CD4-positive, alpha-beta T cell treated with Interferon alpha-2 for 1 hour (primary cell): Measurements from ENCODE around the gene IRF2BP2.
"Not testable (repeated sequence)": the region's sequence is repeated elsewhere in the genome, so short reads cannot be mapped to it uniquely, and the experiment has no call there.

ENCODE experiments used
- DNase-seq, 2 donors: peaks; one replicate each; pipeline ENCODE4 v3.0.0-alpha.2; 2020 to 2022

IRF2BP2 gene

GRCh38 chr1:234610061-234610665 lies at the start of gene IRF2BP2:
IRF2BP2 (minus strand) TSS chr1:234610178; CDS start chr1:234609494, 684 bp downstream.
- DNase-seq, result peak; percentile 86 to 90

- peak in 1 of 2 donors; percentile 18 for DNase-seq
Measured at GRCh38 chr1:234659538-234659937, 49.6 kb upstream of the IRF2BP2 start.

- no peak for DNase-seq
Measured at GRCh38 chr1:234658138-234658537, 48.2 kb upstream of the IRF2BP2 start.

- peak; percentile 21 to 70 for DNase-seq
Measured at GRCh38 chr1:234656944-234657654, 47.1 kb upstream of the IRF2BP2 start.

GRCh38 chr1:234656070-234656895 lies 46.3 kb upstream of the IRF2BP2 start:
- no peak for DNase-seq

- DNase-seq, result no peak
Measured at GRCh38 chr1:234655328-234656069, 45.5 kb upstream of the IRF2BP2 start.

- no peak for DNase-seq
Measured at GRCh38 chr1:234654002-234654733, 44.2 kb upstream of the IRF2BP2 start.

- no peak for DNase-seq
Measured at GRCh38 chr1:234649432-234650081, 39.6 kb upstream of the IRF2BP2 start.

- no peak for DNase-seq
Measured at GRCh38 chr1:234647758-234648157, 37.8 kb upstream of the IRF2BP2 start.

GRCh38 chr1:234647245-234647644 lies 37.3 kb upstream of the IRF2BP2 start:
- no peak for DNase-seq

GRCh38 chr1:234645964-234646363 lies 36.0 kb upstream of the IRF2BP2 start:
- no peak for DNase-seq

GRCh38 chr1:234645474-234645953 lies 35.5 kb upstream of the IRF2BP2 start:
- no peak for DNase-seq

- no peak for DNase-seq
Measured at GRCh38 chr1:234644928-234645327, 35.0 kb upstream of the IRF2BP2 start.

- no peak for DNase-seq
Measured at GRCh38 chr1:234643850-234644134, 33.8 kb upstream of the IRF2BP2 start.

- no peak for DNase-seq
Measured at GRCh38 chr1:234643111-234643849, 33.3 kb upstream of the IRF2BP2 start.

GRCh38 chr1:234642428-234642827 lies 32.5 kb upstream of the IRF2BP2 start:
- no peak for DNase-seq

- DNase-seq, result no peak
Measured at GRCh38 chr1:234639961-234640360, 30.0 kb upstream of the IRF2BP2 start.

GRCh38 chr1:234638832-234639799 lies 29.1 kb upstream of the IRF2BP2 start:
- DNase-seq, result no peak

GRCh38 chr1:234634922-234635321 lies 24.9 kb upstream of the IRF2BP2 start:
- not testable (repeated sequence) for DNase-seq

GRCh38 chr1:234634387-234634786 lies 24.4 kb upstream of the IRF2BP2 start:
- DNase-seq, result no peak
